Activated CD4-positive, alpha-beta T cell treated with anti-CD3 and anti-CD28 coated beads, Interleukin-2, amount 50 U/mL, for 16 hours (primary cell): Measurements from ENCODE around the gene CTSG.
"Not testable (repeated sequence)": the region's sequence is repeated elsewhere in the genome, so short reads cannot be mapped to it uniquely, and the experiment has no call there.

Experiments used
- DNase-seq: peaks from one replicate; pipeline ENCODE4 v3.0.0-alpha.2; 2020

CTSG gene

DNA sequence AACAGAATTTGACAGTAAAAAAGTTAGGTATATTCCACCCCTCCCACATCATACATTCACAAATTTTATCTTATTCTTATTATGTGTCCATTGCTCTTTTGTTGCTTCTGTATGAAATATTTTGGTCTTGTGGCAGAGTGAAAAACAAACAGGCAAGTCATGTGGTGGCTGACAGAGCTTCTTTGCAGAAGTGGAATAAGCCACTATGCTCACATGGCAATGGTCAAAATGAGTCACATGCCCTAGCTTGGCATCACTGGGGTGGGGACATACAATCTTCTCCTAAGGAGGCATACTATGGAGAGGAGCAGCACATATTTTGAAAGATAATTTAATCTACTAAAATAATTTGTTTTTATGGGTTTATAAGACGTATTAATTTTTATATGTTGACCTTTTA is 40.3 kb downstream of the CTSG start:
- DNase-seq, result peak; percentile 25

DNA sequence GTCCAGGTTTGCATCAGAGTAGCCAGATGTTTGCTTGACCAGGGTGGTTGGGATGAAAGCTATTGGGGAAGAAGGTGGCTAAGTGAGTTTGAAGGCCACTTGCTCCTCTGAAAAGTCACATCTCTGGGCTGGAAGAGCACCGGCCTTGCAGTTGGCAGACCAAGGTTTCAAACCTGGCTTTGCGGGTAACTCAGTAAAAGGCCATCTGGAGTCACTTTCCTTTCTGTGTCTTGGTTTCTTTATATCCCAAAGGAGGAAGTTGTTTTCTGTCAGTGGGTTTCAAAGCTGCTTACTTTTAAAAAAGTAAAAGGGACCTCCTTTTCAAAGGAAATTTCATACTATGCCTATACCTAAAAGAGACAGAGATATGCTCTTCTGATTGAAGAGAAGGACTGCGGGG is 41.8 kb downstream of the CTSG start:
- DNase-seq, result no peak

DNA sequence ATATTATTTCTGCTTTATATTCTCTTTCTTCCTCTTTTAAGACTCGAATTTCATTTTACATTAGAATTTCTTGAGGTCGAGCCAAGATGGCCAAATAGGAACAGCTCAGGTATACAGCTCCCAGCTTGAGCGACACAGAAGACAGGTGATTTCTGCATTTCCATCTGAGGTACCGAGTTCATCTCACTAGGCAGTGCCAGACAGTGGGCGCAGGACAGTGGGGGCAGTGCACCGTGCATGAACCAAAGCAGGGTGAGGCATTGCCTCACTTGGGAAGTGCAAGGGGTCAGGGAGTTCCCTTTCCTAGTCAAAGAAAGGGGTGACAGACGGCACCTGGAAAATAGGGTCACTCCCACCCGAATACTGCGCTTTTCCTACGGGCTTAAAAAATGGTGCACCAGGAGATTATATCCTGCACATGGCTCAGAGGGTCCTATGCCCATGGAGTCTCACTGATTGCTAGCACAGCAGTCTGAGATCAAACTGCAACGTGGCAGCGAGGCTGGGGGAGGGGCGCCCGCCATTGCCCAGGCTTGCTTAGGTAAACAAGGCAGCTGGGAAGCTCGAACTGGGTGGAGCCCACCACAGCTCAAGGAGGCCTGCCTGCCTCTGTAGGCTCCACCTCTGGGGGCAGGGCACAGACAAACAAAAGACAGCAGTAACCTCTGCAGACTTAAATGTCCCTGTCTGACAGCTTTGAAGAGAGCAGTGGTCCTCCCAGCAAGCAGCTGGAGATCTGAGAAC is 50.0 kb downstream of the CTSG start:
- DNase-seq, result not testable (repeated sequence)
